ENCODE results near the gene FRMD4A.

DNA sequence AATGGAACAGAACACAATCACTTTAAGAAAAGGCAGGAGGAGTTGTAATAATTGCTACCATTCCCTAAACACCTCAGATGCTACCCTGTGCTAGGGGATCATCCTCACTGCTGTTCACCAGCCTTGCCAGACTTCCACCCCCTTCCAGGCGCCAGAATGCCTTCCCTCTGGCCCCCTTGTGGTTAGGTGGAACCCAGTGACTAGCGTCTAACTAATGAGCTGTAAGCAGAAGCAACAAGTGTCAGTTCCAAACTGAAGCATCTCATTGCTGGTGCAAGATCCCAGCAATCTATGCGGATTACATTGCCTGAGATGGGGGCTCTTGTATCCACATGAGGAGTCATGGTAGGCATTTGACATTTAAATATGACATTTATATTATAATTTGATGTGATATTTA is 86.6 kb downstream of the FRMD4A start:
- TF ChIP-seq, protein P1, sequence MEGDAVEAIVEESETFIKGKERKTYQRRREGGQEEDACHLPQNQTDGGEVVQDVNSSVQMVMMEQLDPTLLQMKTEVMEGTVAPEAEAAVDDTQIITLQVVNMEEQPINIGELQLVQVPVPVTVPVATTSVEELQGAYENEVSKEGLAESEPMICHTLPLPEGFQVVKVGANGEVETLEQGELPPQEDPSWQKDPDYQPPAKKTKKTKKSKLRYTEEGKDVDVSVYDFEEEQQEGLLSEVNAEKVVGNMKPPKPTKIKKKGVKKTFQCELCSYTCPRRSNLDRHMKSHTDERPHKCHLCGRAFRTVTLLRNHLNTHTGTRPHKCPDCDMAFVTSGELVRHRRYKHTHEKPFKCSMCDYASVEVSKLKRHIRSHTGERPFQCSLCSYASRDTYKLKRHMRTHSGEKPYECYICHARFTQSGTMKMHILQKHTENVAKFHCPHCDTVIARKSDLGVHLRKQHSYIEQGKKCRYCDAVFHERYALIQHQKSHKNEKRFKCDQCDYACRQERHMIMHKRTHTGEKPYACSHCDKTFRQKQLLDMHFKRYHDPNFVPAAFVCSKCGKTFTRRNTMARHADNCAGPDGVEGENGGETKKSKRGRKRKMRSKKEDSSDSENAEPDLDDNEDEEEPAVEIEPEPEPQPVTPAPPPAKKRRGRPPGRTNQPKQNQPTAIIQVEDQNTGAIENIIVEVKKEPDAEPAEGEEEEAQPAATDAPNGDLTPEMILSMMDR (IDR thresholded peaks at IDR 0.05): no peak
- no peak for TF ChIP-seq POLR2A (IDR thresholded peaks at IDR 0.05)

Data from testis (tissue), 2 donors.